ENCODE results near the gene CHTOP.

The CHTOP gene

DNA sequence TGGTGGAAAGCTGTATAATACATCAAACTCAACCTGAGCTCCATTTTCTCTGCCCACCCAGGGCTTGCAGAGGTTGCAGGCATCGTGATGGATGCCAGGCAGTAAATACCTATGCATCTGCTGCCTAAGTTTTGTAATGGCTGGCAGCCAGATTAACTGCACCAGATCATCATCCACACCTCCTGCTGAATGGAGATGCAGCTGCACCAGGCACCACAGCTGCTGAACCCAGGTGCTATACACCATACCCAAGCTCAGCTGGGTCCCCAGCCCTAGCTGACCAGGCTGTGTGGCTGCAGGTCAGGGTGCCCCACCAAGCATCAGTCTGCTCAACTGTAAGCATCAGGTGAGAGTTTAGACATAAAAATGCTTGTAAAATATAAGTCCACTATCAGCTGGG, 17.9 kb downstream of the CHTOP start:
- Histone ChIP-seq H3K9ac (no peak overlapping the region), H3K4me3 (no peak overlapping the region), H3K27ac (no peak overlapping the region), H3K36me3 (peaks cover 0 to 11% (median 8%) of the 10 kb centered on the region in 11 experiments; a peak in 14 of 22 replicates), H3K4me2 (0 out of 22 replicates have a peak overlapping the region, but pooled peaks of 1 of the 11 experiments have one; percentile 80), H4K20me1 (peaks cover 0 to 4% (median 0%) of the 10 kb centered on the region in 11 experiments; a peak in 1 of 22 replicates), H3K9me3 (replicated peaks in 1 of 11) (no peaks in the 10 kb centered on the region), H3K4me1 (peaks cover 20 to 40% (median 27%) of the 10 kb centered on the region in 10 experiments), H3K27me3 (no peaks in the 10 kb centered on the region)
- TF ChIP-seq Cebpa-rat (IDR thresholded peaks at IDR 0.05), result no peak

- no peaks in the 10 kb centered on the region for H3K27me3 ChIP-seq
- H3K4me2 ChIP-seq, result peak overlapping the region in 9 of 11 experiments; percentile 1 to 80 (median 46); a peak in 15 of 22 replicates
- H3K36me3 ChIP-seq, result 0 out of 22 replicates have a peak, but pooled peaks cover 0 to 2% (median 0%) of the 10 kb centered on the region in 11 experiments
- H3K27ac ChIP-seq, result peak overlapping the region in 5 of 11 experiments; percentile 5 to 58 (median 18); a peak in 5 of 22 replicates
- no peaks in the 10 kb centered on the region for H3K9me3 ChIP-seq (replicated peaks in 1 of 11)
- H3K4me3 ChIP-seq, result no peak overlapping the region
- peaks cover 14 to 30% (median 19%) of the 10 kb centered on the region in 10 experiments; a peak in 19 of 20 replicates for H3K4me1 ChIP-seq
- peak overlapping the region in 1 of 11 experiments; percentile 5; a peak in 1 of 22 replicates for H3K9ac ChIP-seq
- no peaks in the 10 kb centered on the region for H4K20me1 ChIP-seq
- TF ChIP-seq Cebpa-rat (IDR thresholded peaks at IDR 0.05), result 0 out of 22 replicates have a peak, but pooled peaks of 1 of the 11 experiments have one; percentile 9
Measured at GRCh38 chr1:153652805-153653500, 19.1 kb downstream of the CHTOP start.

GRCh38 chr1:153655333-153655732, 21.5 kb downstream of the CHTOP start:
- no peak overlapping the region for H3K4me3 ChIP-seq
- H3K9ac ChIP-seq, result no peak overlapping the region
- peaks cover 0 to 9% (median 6%) of the 10 kb centered on the region in 11 experiments; a peak in 12 of 22 replicates for H3K36me3 ChIP-seq
- no peak overlapping the region for H3K4me2 ChIP-seq
- peaks cover 0 to 13% (median 10%) of the 10 kb centered on the region in 11 experiments; a peak in 13 of 22 replicates for H4K20me1 ChIP-seq
- no peak overlapping the region for H3K27ac ChIP-seq
- peaks cover 17 to 35% (median 28%) of the 10 kb centered on the region in 10 experiments for H3K4me1 ChIP-seq
- no peak for TF ChIP-seq Cebpa-rat (IDR thresholded peaks at IDR 0.05)
- H3K9me3 ChIP-seq (replicated peaks in 1 of 11), result no peaks in the 10 kb centered on the region
- no peaks in the 10 kb centered on the region for H3K27me3 ChIP-seq

DNA sequence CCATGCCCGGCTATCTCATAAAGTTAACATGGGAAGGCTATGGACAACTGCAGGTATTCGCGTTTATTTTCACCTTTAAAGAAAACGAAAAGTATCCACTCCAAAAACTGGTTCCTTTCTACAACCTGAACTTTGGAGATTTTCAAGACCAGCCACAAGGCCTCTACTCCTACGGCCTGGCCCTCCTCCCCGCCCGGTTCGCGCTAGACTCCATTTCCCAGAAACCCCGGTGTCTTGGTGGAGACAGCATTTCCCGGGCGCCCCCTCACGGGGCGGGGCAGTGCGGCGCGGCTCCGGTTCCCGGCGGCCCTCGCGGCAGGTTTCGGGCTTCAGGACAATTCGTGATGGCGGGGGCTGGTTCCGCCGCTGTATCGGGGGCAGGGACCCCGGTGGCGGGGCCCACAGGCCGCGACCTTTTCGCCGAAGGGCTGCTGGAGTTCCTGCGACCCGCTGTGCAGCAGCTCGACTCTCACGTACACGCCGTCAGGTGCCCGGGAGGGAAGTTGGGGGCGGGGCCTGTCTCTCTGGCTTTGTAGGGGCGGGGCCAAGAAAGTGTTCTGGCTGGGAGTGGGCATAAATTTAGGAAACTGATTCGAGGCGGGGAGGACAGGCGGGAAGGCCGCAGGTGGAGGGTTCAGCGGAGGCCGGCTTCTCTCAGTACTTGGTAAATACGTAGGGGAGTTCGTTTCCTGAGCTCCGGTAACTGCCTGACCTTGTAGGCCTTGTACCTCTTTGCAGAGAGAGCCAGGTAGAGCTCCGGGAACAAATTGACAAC, 24.7 kb downstream of the CHTOP start, which contains the start of gene SNAPIN:
SNAPIN (plus strand) TSS at position 304 of the 775 bp plus-strand sequence; CDS start at position 345, 41 bp downstream.
- H3K4me3 ChIP-seq, result peak within 1 kb of the TSS; percentile 70 to 96 (median 79)
- no peak for TF ChIP-seq Cebpa-rat (IDR thresholded peaks at IDR 0.05)
- peaks cover 17 to 34% (median 28%) of the 10 kb centered on the region in 10 experiments for H3K4me1 ChIP-seq
- H3K9ac ChIP-seq, result peak within 1 kb of the TSS; percentile 81 to 91 (median 89)
- H3K27ac ChIP-seq, result peak within 1 kb of the TSS; percentile 79 to 89 (median 84)
- H3K27me3 ChIP-seq, result no peaks in the 10 kb centered on the region
- no peaks in the 10 kb centered on the region for H3K9me3 ChIP-seq (replicated peaks in 1 of 11)
- peaks cover 31 to 42% (median 39%) of the 10 kb centered on the region in 11 experiments for H3K36me3 ChIP-seq
- H4K20me1 ChIP-seq, result peaks cover 0 to 41% (median 26%) of the 10 kb centered on the region in 11 experiments; a peak in 16 of 22 replicates
- H3K4me2 ChIP-seq, result peak within 1 kb of the TSS; percentile 88 to 98 (median 95)

DNA sequence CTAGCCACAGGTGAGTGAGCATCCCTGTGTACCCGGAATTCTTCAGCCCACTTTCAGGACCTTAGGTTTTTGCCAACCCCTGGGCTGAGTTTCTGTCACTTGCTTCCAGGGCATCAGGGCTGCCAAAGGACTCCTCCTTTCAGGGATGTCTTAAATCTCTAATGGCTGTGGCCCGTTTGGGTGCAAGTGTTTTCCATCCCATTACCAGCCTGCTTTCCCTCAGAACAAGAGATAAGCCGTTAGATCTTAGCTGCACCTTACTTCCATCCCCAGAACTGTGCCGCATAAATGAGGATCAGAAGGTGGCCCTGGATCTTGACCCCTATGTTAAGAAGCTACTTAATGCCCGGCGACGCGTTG, 25.3 kb downstream of the CHTOP start:
- Histone ChIP-seq H3K27ac (peak overlapping the region; percentile 79 to 89 (median 84)), H3K9me3 (replicated peaks in 1 of 11) (no peaks in the 10 kb centered on the region), H3K4me3 (peak overlapping the region; percentile 70 to 96 (median 79)), H3K36me3 (peaks cover 37 to 47% (median 44%) of the 10 kb centered on the region in 11 experiments), H3K4me1 (peaks cover 17 to 36% (median 28%) of the 10 kb centered on the region in 10 experiments), H4K20me1 (peaks cover 0 to 47% (median 27%) of the 10 kb centered on the region in 11 experiments; a peak in 16 of 22 replicates), H3K9ac (peak overlapping the region; percentile 81 to 91 (median 89)), H3K4me2 (peak overlapping the region; percentile 88 to 98 (median 95)), H3K27me3 (no peaks in the 10 kb centered on the region)
- no peak for TF ChIP-seq Cebpa-rat (IDR thresholded peaks at IDR 0.05)

GRCh38 chr1:153659656-153660055, 25.8 kb downstream of the CHTOP start:
- no peaks in the 10 kb centered on the region for H3K9me3 ChIP-seq (replicated peaks in 1 of 11)
- peak overlapping the region; percentile 81 to 91 (median 89) for H3K9ac ChIP-seq
- H3K36me3 ChIP-seq, result peaks cover 42 to 52% (median 49%) of the 10 kb centered on the region in 11 experiments
- peak overlapping the region; percentile 70 to 96 (median 79) for H3K4me3 ChIP-seq
- no peaks in the 10 kb centered on the region for H3K27me3 ChIP-seq
- H3K4me2 ChIP-seq, result peak overlapping the region; percentile 88 to 98 (median 95)
- H4K20me1 ChIP-seq, result peaks cover 0 to 52% (median 32%) of the 10 kb centered on the region in 11 experiments; a peak in 17 of 22 replicates
- TF ChIP-seq Cebpa-rat (IDR thresholded peaks at IDR 0.05), result no peak
- H3K4me1 ChIP-seq, result peaks cover 17 to 41% (median 28%) of the 10 kb centered on the region in 10 experiments
- peak overlapping the region in 6 of 11 experiments; percentile 80 to 89 (median 84); a peak in 6 of 22 replicates for H3K27ac ChIP-seq

DNA sequence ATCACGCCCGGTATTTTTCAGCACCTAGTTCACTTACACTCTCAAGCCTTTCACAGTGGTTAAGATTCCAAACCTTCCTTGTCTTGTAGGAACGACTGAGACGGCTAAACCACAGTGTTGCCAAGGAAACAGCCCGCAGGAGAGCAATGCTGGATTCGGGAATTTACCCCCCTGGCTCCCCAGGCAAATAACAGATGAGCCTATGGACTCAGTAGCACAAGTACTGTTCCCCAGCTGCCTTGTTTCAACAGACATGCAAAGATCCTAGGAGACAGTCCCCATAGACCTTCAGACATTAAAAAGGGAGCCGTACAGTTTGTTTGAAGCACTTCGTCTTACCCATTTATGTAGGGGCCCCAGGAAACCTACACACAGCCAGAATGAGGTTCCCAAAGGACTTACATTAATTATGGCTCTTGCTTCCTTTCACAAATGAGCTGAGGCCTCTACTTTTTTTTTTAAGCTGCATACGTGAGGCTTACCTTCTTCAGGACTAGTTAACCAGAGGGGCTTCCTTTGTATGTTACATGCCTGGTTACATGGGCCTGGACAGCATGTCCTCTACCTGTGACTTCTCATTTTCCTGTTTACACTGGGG, 27.3 kb downstream of the CHTOP start:
- H4K20me1 ChIP-seq, result peaks cover 0 to 67% (median 48%) of the 10 kb centered on the region in 11 experiments; a peak in 17 of 22 replicates
- H3K27ac ChIP-seq, result peak overlapping the region in 3 of 11 experiments; percentile 1 to 26 (median 9); a peak in 2 of 22 replicates
- H3K36me3 ChIP-seq, result peaks cover 57 to 68% (median 65%) of the 10 kb centered on the region in 11 experiments
- H3K4me2 ChIP-seq, result no peak overlapping the region
- peaks cover 17 to 41% (median 28%) of the 10 kb centered on the region in 10 experiments for H3K4me1 ChIP-seq
- TF ChIP-seq Cebpa-rat (IDR thresholded peaks at IDR 0.05), result no peak
- no peaks in the 10 kb centered on the region for H3K27me3 ChIP-seq
- H3K9me3 ChIP-seq (replicated peaks in 1 of 11), result no peaks in the 10 kb centered on the region
- no peak overlapping the region for H3K4me3 ChIP-seq
- peak overlapping the region in 3 of 11 experiments; percentile 16 to 32 (median 29); a peak in 5 of 22 replicates for H3K9ac ChIP-seq

GRCh38 chr1:153662269-153662668, 28.4 kb downstream of the CHTOP start:
- no peak for TF ChIP-seq Cebpa-rat (IDR thresholded peaks at IDR 0.05)
- peak overlapping the region in 3 of 11 experiments; percentile 2 to 44 (median 36); a peak in 2 of 22 replicates for H3K9ac ChIP-seq
- 0 out of 22 replicates have a peak overlapping the region, but pooled peaks of 1 of the 11 experiments have one; percentile 7 for H3K27ac ChIP-seq
- no peaks in the 10 kb centered on the region for H3K9me3 ChIP-seq (replicated peaks in 1 of 11)
- no peaks in the 10 kb centered on the region for H3K27me3 ChIP-seq
- no peak overlapping the region for H3K4me3 ChIP-seq
- peaks cover 0 to 78% (median 58%) of the 10 kb centered on the region in 11 experiments; a peak in 17 of 22 replicates for H4K20me1 ChIP-seq
- no peak overlapping the region for H3K4me2 ChIP-seq
- H3K4me1 ChIP-seq, result peaks cover 17 to 49% (median 28%) of the 10 kb centered on the region in 10 experiments
- H3K36me3 ChIP-seq, result peaks cover 68 to 79% (median 76%) of the 10 kb centered on the region in 11 experiments

All from BLaER1 treated with 17β-estradiol and CSF1 and Interleukin-3, amounts not matched to agents 10 nM and 100 nM (cell line).